HS-5 (cell line): ENCODE data around the gene CSNK2A2.

Source experiments
- DNase-seq: peaks from one replicate; pipeline ENCODE4 v3.0.0-alpha.2; 2012; ENCODE audit warnings: low read depth

CSNK2A2 gene

GRCh38 chr16:58110571-58111301 lies 87.2 kb downstream of the CSNK2A2 start:
- DNase-seq = no peak

- DNase-seq = no peak
Measured at GRCh38 chr16:58109881-58110280, 88.0 kb downstream of the CSNK2A2 start.

- DNase-seq = no peak
Measured at GRCh38 chr16:58109330-58109729, 88.6 kb downstream of the CSNK2A2 start.
